ENCODE results near the gene NPC1L1. TPM values are rescaled to one million over a fixed set of nuclear protein-coding genes. Genes with fewer than 3 reads are reported as not detected.

NPC1L1 gene
- total and polyA plus RNA-seq, 2 of the 13 experiments (the other 11 are each of a cell fraction or from before 2014, with no cell fraction given) = 4.8 to 14.5 TPM

DNA sequence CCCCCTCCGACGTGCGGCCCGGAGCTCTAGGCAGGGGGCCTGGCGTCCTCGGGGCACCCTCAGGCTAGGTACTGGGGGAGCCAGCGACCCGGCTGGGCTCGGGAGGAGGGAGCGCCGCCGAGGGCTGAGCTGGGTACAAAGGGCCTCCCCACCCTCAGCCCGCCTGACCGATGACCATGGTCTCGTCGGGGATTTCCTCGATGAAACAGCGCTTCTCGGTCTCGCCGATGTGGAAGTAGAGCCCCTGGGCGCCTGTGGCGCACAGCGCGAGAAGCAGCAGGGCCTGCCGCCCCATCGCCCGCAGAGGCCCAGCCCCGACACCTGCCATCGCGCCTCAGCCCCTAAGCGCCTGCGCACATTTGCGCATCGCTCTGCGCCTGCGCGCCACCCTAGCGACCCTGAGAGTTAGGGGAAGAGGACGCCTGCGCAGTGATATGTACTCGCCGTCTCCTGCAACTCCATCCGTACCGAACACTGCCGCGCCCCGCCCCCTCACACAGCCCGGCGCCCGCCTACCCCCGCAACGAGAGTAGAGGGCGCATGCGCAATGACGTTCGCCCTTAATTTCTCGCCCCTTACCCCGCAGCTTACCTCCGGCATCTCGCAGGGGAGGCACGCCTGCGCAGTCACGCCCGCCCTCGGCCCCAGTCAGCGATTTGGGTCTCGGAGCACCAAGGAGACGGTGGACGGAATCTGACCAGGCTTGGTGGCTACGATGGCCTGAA, 40.9 kb upstream of the NPC1L1 start, which contains the start of gene TMED4 (continued):
- no peak for TF ChIP-seq HES4 (CRISPR knock-in tag; IDR thresholded peaks at IDR 0.05; ENCODE audit: borderline replicate concordance)
- TF ChIP-seq, protein P1, sequence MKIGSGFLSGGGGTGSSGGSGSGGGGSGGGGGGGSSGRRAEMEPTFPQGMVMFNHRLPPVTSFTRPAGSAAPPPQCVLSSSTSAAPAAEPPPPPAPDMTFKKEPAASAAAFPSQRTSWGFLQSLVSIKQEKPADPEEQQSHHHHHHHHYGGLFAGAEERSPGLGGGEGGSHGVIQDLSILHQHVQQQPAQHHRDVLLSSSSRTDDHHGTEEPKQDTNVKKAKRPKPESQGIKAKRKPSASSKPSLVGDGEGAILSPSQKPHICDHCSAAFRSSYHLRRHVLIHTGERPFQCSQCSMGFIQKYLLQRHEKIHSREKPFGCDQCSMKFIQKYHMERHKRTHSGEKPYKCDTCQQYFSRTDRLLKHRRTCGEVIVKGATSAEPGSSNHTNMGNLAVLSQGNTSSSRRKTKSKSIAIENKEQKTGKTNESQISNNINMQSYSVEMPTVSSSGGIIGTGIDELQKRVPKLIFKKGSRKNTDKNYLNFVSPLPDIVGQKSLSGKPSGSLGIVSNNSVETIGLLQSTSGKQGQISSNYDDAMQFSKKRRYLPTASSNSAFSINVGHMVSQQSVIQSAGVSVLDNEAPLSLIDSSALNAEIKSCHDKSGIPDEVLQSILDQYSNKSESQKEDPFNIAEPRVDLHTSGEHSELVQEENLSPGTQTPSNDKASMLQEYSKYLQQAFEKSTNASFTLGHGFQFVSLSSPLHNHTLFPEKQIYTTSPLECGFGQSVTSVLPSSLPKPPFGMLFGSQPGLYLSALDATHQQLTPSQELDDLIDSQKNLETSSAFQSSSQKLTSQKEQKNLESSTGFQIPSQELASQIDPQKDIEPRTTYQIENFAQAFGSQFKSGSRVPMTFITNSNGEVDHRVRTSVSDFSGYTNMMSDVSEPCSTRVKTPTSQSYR (CRISPR knock-in tag; IDR thresholded peaks at IDR 0.05; ENCODE audit: borderline replicate concordance) = peak; percentile 30; the same call in 1 of the 2 replicates
- TF ChIP-seq, protein P2, sequence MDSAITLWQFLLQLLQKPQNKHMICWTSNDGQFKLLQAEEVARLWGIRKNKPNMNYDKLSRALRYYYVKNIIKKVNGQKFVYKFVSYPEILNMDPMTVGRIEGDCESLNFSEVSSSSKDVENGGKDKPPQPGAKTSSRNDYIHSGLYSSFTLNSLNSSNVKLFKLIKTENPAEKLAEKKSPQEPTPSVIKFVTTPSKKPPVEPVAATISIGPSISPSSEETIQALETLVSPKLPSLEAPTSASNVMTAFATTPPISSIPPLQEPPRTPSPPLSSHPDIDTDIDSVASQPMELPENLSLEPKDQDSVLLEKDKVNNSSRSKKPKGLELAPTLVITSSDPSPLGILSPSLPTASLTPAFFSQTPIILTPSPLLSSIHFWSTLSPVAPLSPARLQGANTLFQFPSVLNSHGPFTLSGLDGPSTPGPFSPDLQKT (CRISPR knock-in tag; IDR thresholded peaks at IDR 0.05; ENCODE audit: borderline replicate concordance) = no peak
- TF ChIP-seq NFIC (IDR thresholded peaks at IDR 0.05; ENCODE audit: low read length) = no peak
- no peak for TF ChIP-seq HNRNPH1 (optimal IDR thresholded peaks at IDR 0.05; ENCODE audit: low read depth, low read length)
- TF ChIP-seq CREB3 (CRISPR knock-in tag; IDR thresholded peaks at IDR 0.05) = peak; percentile 20; the same call in 1 of the 2 replicates
- TF ChIP-seq NFE2L2 (IDR thresholded peaks at IDR 0.05; ENCODE audit: low read length) = no peak
- TF ChIP-seq TARDBP (CRISPR knock-in tag; IDR thresholded peaks at IDR 0.05) = peak; percentile 63; the same call in 1 of the 2 replicates
- TF ChIP-seq, protein P3, sequence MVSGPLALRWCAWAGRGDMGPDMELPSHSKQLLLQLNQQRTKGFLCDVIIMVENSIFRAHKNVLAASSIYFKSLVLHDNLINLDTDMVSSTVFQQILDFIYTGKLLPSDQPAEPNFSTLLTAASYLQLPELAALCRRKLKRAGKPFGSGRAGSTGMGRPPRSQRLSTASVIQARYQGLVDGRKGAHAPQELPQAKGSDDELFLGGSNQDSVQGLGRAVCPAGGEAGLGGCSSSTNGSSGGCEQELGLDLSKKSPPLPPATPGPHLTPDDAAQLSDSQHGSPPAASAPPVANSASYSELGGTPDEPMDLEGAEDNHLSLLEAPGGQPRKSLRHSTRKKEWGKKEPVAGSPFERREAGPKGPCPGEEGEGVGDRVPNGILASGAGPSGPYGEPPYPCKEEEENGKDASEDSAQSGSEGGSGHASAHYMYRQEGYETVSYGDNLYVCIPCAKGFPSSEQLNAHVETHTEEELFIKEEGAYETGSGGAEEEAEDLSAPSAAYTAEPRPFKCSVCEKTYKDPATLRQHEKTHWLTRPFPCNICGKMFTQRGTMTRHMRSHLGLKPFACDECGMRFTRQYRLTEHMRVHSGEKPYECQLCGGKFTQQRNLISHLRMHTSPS (CRISPR knock-in tag; IDR thresholded peaks at IDR 0.05; ENCODE audit: low read depth) = no peak
- TF ChIP-seq FOSL2 (CRISPR knock-in tag; IDR thresholded peaks at IDR 0.05) = no peak
- TF ChIP-seq SRY (CRISPR knock-in tag; IDR thresholded peaks at IDR 0.05) = peak; percentile 8
- TF ChIP-seq SMAD3 (CRISPR knock-in tag; IDR thresholded peaks at IDR 0.05) = no peak
- TF ChIP-seq ZNF543 (CRISPR knock-in tag; IDR thresholded peaks at IDR 0.05) = no peak
- peak; percentile 30; the same call in 1 of the 2 replicates for TF ChIP-seq BORCS8-MEF2B (CRISPR knock-in tag; IDR thresholded peaks at IDR 0.05)
- no peak for TF ChIP-seq ATM (IDR thresholded peaks at IDR 0.05; ENCODE audit: borderline replicate concordance)
- TF ChIP-seq ZIK1 (CRISPR knock-in tag; IDR thresholded peaks at IDR 0.05; ENCODE audit: borderline replicate concordance, low read depth) = peak; percentile 52; the same call in 1 of the 2 replicates
- no peak for TF ChIP-seq REST (IDR thresholded peaks at IDR 0.05; ENCODE audit: borderline replicate concordance in 1 of 2, low read depth in 1 of 2, low read length in 2 of 2)

Measured in HepG2 (cell line).